Endothelial cell of umbilical vein (primary cell): ENCODE results near the gene STXBP2.

ENCODE experiments used
- POLR2AphosphoS5 ChIP-seq: IDR thresholded peaks from 2 replicates; pipeline ENCODE4 v1.6.1; 2012; ENCODE audit warnings: low read depth, mild to moderate bottlenecking, control low read depth, low read length, moderate library complexity; ENCODE audit not compliant: insufficient read depth
- TF ChIP-seq, protein P1 (sequence below), 2 donors: IDR thresholded peaks; 1 replicate in 1 of 2; 2 replicates in 1 of 2; pipeline ENCODE4 v1.5.1; 2011; ENCODE audit warnings: low read length in 2 of 2, mild to moderate bottlenecking in 2 of 2, moderate library complexity in 2 of 2, control low read depth in 1 of 2, inconsistent platforms in 1 of 2, low read depth in 1 of 2; ENCODE audit not compliant: insufficient read depth in 1 of 2; ENCODE audit errors: extremely low read depth in 1 of 2

DNA sequence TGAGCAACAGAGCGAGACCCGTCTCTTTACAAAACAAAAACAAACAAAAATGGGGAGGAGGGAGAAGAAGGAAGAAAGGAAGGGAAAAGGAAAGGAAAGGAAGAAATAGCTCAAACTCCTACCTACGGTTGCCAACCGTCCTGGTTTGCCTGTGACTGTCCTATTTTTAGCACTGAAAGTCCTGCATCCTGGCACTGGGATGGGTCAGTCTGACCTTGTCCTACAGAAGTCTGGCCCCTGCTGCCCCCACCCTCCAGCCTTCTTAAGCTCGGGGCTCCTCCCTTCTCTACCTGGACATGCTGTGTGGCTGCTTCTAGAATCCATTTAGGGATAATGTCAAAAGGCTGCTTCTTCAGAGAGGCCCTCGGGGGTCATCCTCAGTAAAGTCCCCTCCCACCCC, 1.2 kb upstream of the STXBP2 start:
- no peak for TF ChIP-seq POLR2AphosphoS5
- TF ChIP-seq, protein P1, sequence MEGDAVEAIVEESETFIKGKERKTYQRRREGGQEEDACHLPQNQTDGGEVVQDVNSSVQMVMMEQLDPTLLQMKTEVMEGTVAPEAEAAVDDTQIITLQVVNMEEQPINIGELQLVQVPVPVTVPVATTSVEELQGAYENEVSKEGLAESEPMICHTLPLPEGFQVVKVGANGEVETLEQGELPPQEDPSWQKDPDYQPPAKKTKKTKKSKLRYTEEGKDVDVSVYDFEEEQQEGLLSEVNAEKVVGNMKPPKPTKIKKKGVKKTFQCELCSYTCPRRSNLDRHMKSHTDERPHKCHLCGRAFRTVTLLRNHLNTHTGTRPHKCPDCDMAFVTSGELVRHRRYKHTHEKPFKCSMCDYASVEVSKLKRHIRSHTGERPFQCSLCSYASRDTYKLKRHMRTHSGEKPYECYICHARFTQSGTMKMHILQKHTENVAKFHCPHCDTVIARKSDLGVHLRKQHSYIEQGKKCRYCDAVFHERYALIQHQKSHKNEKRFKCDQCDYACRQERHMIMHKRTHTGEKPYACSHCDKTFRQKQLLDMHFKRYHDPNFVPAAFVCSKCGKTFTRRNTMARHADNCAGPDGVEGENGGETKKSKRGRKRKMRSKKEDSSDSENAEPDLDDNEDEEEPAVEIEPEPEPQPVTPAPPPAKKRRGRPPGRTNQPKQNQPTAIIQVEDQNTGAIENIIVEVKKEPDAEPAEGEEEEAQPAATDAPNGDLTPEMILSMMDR (IDR thresholded peaks at IDR 0.05; ENCODE audit: extremely low read depth in 1 of 2, insufficient read depth in 1 of 2, low read depth in 1 of 2, low read length in 2 of 2), result no peak
